GM12875 (cell line): Measurements from ENCODE around the gene UGT1A4.

ENCODE experiments used
- H3K4me3 ChIP-seq: one replicate; pipeline ENCODE4 v1.5.1; 2011; ENCODE audit warnings: low read depth, low read length, control low read depth
- TF ChIP-seq, protein P1 (sequence below): IDR thresholded peaks from 2 replicates; pipeline ENCODE4 v1.5.1; 2011; ENCODE audit warnings: low read depth, mild to moderate bottlenecking, control low read depth, inconsistent platforms, low read length, moderate library complexity, borderline replicate concordance; ENCODE audit not compliant: insufficient read depth

The UGT1A4 gene

DNA sequence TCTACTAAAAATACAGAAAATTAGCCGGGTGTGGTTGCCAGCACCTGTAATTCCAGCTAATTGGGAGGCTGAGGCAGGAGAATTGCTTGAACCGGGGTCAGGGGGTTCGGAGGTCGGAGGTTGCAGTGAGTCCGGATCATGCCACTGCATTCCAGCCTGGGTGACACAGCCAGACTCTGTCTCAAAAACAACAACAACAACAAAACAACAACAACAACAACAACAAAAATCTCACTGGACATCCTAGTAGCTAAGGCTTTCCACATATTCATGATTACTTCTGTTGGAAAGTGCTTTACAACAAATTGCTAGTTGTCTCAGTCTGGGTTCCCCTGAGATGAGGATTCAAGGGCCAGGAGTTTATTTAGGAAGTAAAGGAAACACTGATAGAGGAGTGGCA is 55.3 kb downstream of the UGT1A4 start:
- no peak overlapping the region for H3K4me3 ChIP-seq
- TF ChIP-seq, protein P1, sequence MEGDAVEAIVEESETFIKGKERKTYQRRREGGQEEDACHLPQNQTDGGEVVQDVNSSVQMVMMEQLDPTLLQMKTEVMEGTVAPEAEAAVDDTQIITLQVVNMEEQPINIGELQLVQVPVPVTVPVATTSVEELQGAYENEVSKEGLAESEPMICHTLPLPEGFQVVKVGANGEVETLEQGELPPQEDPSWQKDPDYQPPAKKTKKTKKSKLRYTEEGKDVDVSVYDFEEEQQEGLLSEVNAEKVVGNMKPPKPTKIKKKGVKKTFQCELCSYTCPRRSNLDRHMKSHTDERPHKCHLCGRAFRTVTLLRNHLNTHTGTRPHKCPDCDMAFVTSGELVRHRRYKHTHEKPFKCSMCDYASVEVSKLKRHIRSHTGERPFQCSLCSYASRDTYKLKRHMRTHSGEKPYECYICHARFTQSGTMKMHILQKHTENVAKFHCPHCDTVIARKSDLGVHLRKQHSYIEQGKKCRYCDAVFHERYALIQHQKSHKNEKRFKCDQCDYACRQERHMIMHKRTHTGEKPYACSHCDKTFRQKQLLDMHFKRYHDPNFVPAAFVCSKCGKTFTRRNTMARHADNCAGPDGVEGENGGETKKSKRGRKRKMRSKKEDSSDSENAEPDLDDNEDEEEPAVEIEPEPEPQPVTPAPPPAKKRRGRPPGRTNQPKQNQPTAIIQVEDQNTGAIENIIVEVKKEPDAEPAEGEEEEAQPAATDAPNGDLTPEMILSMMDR, result no peak

DNA sequence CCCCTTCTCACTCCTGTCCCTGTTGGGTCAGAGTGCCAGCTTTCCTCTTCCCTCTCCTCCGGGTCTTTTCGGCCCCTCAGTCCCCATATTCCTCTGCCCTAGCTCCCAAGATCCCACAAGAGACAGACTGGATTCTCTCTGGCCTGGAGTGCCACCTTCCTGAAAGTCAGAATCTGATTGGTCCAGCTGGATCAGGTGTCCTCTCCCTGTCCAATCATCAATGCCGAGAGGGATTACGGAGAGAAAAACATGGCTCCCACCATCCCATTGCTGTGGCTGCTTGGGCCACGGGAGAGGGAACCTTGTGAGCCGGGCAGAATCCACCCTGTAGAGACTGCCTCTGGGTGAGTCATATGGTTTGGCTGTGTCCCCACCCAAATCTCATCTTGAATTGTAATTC is 56.9 kb downstream of the UGT1A4 start:
- H3K4me3 ChIP-seq, result no peak overlapping the region
- TF ChIP-seq, protein P1, result no peak

DNA sequence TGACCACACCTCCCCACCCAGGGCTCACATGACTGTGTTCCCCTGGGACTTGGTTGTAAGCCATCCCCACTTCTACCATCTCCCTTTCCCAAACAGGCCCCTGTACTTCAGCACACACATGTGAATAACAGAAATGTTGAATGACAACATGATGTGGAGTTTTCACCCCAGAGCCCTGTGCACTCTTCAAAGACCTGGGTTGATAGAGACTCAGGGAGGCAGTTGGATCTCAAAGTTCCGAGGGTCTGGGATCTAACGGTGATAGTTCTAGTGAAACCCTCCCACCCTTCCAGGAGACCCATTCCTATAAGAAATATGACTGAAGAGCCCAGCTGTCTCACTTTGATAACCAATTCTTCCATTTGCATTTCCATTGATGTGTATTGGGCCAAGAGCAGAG is 59.5 kb downstream of the UGT1A4 start, which contains the start of gene MROH2A:
TSS of gene MROH2A (plus strand) at position 301 of the 400 bp plus-strand sequence. CDS start 1,029 bp downstream, outside the sequence.
- TF ChIP-seq, protein P1, result no peak
- H3K4me3 ChIP-seq, result no peak within 1 kb of the TSS

DNA sequence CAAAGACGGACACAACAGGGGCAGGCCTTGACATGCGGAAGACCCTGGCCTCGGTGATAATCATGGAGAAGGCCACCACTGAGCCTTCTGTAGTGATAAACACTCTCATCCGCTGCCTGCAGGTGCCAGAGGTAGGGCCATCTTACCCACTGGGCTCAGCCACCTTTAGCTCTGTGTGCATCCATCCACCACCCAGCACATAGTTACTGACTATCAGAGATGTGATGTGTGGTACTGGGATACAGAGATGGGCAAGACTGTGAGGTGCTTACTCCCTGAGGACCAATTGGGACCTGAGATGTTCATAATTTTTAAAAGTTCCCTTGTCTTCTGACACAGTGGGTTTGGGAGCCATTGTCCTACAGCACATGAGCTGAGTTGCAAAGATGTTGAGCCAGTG is 61.2 kb downstream of the UGT1A4 start:
- H3K4me3 ChIP-seq, result no peak overlapping the region
- TF ChIP-seq, protein P1, result no peak

DNA sequence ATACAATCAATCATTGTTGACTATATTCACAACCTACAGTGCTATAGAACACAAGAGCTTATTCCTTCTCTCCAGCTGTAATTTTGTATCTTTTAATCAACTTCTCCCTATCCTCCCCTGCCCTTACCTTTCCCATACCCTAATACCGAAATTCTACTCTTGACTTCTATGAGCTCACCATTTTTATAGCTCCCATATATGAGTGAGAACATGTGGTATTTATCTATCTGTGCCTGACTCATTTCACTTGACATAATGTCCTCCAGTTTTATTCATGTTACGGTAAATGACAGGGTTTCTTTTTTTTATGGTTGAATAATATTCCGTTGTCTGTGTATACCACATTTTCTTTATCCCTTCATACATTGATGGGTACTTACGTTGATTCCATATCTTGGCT is 62.2 kb downstream of the UGT1A4 start:
- TF ChIP-seq, protein P1, result no peak
- no peak overlapping the region for H3K4me3 ChIP-seq

DNA sequence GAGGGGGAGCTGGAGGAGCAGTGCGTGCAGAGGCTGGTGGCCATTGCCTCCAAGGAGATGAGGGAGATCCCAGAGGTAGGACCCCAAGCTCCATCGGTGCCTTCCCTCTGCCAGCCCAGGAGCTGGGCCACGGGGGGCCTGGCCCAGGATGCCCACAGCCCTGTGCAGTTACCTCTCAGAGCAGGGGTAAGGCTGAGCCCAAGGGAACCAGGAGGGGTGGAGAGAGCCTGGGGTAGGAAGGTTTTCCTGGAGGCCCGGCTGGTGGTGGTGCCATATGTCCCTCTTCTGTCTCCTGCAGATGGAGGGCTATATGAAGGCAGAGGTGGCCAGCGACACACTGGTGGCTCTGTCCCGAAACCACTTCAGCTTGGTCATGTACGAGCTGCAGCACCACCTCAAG is 71.0 kb downstream of the UGT1A4 start:
- no peak overlapping the region for H3K4me3 ChIP-seq
- TF ChIP-seq, protein P1, result no peak

DNA sequence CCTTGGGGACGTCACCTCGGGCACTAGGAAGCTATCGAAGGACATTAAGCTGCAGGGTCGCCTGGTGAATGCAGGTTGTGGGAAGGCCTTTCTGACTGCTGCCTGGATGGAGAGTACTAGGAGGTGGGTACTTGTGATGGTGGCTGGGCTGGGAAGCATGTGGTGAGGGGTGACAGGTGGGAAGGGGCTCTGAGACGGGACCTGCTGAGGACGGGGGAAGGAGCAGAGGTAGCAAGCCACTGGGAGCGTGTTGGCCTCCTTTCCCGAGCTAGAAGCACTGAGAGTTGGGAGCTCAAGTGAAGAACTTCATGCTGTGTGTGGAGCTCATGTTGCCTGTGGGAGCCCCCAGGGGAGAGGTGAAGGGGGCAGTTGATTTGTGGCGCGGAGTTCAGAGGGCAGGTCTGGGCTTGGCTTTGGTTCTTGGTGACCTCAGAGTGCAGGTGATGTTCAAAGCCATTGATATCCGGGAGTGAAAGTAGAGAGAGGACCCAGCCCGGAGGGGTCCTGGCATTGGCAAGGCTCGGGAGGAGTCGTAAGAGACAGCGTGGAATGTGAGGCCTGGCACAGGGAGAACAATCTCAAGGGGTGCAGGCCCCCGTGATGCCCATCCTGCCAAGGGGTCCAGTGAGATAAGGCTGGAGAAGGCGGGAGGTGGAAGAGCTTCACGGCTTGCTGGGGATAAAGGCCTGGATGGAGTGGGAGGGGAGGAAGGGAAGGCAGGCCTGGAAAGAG is 72.8 kb downstream of the UGT1A4 start:
- no peak overlapping the region for H3K4me3 ChIP-seq
- TF ChIP-seq, protein P1, result no peak
